HG02981 (cell line): Measurements from ENCODE around the gene NUP107.

Experiments
- ATAC-seq: cut with Tn5 transposase; IDR thresholded peaks from one replicate; pipeline ENCODE4 v1.9.1; 2021; ENCODE audit warnings: mild to moderate bottlenecking, moderate library complexity; ENCODE audit not compliant: unreplicated experiment

NUP107 gene

GRCh38 chr12:68794653-68795251 lies 108.0 kb downstream of the NUP107 start:
- ATAC-seq = no peak
